HG03469 (cell line): ENCODE measurements around the gene HTR5A.

Experiments used
- ATAC-seq: cut with Tn5 transposase; IDR thresholded peaks from one replicate; pipeline ENCODE4 v1.9.1; 2021; ENCODE audit warnings: mild to moderate bottlenecking, moderate library complexity, moderate number of reproducible peaks; ENCODE audit not compliant: unreplicated experiment

The HTR5A gene

DNA sequence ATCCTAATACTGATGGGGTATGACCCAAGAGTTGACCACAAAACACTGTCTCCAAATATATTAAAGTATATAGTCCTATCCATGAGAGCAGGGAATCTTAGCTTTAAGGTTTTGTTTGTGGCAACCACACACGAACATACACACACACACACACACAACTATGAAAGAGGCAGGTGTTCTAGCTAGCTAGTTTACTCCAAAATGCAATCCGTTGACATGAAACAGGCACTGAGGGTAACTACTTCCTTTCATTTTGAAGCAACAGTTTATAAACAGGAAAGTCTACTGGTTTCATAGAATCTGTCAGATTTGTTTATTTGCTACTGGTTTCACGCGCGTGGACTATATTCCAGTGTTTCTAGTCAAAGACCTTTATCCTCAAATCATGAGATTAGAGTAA lies 14.8 kb downstream of the HTR5A start:
- ATAC-seq = no peak

DNA sequence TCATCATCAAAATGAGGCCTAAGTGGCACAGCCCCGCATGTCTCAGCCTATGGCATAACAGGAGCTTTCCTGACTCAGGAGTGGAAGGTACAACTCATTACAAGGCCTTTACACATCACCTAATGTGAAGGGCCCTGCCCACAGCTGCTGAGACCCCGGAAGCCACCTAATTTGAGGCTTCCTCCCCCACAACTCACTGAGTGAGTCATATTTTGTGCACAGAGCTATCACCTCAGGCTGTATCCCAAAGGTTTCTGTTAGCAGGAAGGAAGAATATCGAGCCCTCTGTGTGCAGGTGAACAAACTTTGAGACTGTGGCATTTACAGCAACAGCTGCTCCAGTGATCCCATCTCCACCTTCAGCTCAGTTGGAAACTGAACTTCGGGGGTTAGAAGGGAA lies 20.6 kb downstream of the HTR5A start:
- no peak for ATAC-seq

- no peak for ATAC-seq
These were observed 23.5 kb downstream of the HTR5A start for GRCh38 chr7:155093596-155093995.

- ATAC-seq = no peak
These were observed 24.6 kb downstream of the HTR5A start for GRCh38 chr7:155094636-155095135.

GRCh38 chr7:155097338-155097737 lies 27.2 kb downstream of the HTR5A start:
- ATAC-seq = no peak

DNA sequence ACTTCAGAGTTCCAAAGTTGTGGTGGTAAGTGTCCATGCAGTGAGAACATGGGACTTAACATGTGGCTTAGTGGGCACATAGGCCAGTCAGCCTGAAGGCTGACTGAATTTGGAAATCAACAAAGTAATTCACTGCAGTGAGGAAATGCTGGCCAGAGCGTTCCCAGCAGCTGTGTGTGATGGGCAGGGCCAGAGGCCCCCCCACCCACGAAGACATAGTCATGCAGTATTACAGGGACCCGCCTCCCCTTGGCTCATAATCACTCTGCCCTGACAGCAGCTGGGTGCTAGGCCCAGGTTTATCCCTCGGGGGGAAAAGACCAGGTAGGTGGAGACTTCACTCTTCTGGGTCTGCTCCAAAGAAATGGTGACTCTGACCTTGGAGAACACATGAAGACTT lies 33.7 kb downstream of the HTR5A start:
- ATAC-seq = no peak

- ATAC-seq = no peak
These were observed 34.8 kb downstream of the HTR5A start for GRCh38 chr7:155104913-155105312.

DNA sequence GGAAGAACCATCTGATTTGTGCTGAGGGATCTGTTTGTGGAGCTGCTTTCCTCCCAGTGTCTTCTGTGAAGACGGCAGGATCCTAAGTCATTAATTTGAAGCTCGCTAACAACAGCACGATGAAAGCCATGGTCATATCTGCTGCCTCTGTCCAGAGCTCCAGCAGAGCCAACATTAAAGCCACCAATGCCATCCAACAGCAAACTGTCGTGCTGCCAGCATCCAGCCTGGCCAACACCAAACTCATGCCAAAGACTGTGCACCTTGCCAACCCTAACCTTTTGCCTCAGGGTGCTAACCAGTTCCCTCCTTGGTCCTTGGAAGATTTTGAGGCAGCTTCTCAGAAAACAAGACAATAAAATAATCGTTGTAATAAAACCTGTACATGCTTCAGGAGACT lies 36.2 kb downstream of the HTR5A start:
- ATAC-seq = no peak

- ATAC-seq = no peak
These were observed 37.0 kb downstream of the HTR5A start for GRCh38 chr7:155107126-155107525.

DNA sequence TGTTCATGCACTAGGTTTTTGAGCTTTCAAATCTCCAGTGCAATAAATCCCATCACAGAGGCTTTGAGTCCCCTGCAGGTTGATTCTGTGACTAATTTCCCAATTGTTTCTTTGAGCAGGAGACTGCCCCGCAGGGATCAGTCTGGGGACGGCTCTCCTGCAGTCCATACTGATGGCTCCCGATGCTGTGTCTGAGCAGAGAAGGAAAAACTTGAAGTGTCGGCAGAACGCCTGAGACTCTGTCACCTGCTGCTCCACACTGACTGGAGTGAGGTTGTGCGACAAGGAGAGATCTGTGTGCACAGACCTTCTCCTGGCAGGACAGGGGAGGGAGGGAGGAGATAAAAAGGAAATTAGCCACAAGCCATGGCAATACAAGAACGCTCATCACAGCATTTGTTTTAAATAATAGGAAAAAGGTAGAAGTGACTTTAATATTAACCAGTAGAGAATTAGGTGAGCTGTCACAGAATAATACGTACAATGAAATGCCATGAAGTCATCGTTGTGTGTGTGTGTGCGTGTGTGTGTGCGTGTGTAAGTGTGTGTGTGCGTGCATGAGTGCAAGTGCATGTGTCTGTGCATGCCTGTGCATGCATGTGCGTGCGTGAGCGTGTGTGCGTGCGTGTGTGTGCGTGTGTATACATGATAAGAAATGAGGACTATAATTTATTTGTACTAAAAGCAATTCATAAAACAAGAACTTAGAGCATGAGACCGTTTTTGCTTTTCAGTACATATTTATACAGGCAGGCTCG lies 38.2 kb downstream of the HTR5A start:
- no peak for ATAC-seq

- no peak for ATAC-seq
These were observed 39.0 kb downstream of the HTR5A start for GRCh38 chr7:155109121-155109520.

DNA sequence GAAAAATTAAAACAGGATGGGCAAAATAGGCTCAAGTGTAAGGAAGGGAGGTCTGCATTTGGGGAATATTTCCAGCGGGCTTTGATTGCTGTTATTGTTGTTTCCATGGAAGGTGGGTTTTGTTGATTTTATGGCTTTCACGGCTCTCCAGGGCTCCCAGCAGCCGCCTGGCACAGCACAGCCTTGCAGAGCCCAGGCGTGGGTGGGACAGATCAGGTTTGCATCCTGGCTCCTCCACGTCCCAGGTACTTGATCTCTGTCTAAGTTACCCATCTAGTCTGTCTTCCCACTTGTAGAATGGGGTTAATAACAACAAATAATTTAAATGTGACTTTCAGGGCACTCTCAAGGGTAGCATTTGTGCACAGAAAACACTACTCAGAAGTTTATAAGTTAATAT lies 45.2 kb downstream of the HTR5A start:
- no peak for ATAC-seq

DNA sequence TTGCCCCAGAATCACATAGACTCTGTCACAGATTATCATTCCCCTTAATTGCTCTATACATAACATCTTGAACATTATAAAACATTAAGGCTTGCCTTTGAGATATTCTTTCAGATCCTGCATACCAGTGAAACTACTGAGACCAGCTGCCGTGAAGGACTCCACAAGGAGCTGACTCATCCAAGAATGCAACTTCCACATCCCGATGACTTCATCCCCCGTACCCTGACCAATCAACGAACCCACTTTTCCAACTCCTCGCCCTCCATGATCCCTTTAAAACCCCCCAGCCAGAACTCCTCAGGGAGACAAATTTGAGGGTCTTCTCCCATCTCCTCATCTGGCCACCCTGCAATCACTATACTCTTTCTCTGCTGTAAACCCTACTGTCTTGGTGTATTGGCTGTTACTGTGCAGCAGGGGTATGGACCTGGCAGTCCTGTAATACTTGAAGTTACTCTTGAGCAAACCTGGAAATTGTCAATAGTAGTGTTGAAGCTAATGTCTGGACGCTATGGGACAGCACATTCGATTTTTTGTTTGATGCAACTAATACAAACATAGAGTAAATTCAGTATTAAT lies 49.8 kb downstream of the HTR5A start:
- ATAC-seq = no peak

DNA sequence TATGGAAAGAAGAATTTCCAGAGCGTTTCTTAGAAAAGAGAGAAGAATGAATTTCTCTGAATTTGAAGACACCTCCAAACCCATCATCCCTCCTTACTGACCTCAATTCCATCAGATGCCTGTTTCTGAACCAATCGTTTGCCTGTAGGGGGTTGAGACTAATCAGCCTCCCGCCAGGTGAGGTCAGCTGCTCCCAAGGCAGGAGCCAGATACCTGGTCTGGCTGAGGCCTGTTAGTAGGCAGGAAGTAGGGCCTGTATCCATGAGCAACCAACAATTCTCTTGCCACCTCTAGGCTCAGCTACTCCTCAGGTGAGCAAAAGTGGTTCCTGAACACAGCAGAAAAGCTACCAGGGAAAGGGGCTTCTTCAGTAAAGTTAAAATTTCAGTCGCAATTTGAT lies 50.3 kb downstream of the HTR5A start:
- ATAC-seq = no peak

- ATAC-seq = no peak
These were observed 52.7 kb downstream of the HTR5A start for GRCh38 chr7:155122831-155123230.

DNA sequence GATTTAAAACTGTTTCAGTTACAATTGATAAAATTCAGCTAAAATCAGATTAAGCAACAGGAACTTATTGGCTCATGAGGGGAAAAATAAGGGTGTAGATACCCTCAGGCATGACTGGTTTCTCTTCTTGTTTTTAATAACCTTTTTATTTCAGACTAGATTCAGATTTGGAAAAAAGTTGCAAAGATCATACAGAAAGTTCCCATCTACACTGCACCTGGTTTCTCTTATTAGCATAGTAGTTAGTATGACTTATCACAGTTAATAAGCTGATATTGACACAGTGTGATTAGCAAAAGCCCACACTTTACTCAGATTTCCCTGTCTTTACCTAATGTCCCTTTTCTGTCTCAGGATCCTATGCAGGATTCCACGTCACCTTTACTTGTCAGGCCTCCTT lies 53.3 kb downstream of the HTR5A start:
- no peak for ATAC-seq

DNA sequence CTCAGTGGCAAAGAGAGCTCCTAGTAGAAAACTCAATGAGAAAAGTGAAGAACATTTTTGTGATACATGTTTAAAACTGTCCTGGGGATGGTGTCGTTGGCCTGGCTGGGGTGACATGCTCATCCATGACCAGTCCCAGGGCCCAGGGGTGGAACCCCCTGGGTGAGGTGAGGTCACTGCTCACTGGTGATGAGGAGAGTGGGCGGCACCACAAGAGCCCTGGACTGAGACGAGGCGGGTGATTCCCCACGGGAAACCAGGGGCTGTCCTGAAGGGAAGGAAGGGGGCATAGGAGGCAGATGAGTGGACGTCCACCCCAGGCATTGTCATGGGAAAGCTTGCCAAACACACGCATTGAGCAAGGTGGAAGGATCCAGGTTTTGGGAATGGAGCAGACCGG lies 54.6 kb downstream of the HTR5A start:
- no peak for ATAC-seq

DNA sequence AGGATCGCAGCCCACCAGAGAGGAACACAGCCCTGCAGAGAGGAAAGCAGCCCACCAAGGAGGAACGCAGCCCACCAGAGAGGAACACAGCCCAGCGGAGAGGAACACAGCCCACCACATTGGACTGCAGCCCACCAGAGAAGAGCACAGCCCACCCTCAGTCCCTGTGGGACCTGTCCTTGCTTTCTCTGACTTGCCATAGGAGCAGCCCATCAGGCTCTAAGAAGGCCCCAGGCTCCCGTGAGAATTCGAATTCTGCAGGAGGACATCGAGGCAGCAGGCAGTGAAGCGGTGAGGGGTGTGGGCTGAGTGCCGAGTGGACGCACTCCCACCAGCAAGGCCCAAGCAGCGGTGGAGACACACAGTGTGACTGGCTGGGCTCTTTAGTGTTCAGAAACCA lies 59.1 kb downstream of the HTR5A start:
- ATAC-seq = no peak

GRCh38 chr7:155129789-155130188 lies 59.7 kb downstream of the HTR5A start:
- ATAC-seq = no peak

DNA sequence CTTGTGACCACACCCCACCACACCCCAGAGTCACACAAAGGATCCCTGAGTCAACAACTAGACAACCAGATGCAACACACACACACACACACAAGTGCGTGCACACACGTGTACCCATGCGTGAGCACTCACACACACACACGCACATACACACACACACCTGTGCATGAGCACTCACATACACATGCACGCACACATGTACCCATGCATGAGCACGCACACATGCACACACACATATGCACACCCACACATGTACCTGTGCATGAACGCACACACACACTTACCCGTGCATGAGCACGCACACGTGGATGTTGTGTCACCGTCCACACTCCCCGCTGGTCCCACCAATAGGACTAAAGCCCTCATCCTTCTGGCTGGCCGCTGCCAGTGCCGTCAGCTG lies 60.4 kb downstream of the HTR5A start:
- ATAC-seq = no peak

DNA sequence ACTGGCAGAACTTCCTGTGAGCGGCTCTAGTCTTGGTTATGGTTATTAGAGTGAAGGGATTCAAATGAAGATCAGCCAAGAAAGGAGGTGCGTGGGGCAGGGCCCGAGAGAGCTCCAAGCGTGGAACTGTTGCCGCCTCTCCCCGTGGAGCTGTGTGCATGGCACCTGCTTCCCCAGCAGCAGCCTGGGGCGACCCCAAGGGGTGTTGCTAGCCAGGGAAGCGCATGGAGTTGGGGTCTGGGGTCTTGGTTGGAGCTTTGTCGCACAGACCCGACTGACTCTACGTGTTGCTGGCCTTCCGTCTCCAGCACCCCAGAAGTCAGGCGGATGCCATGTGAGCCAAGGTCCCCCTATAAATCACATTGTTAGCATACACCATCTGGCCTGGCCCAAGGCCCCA lies 61.0 kb downstream of the HTR5A start:
- no peak for ATAC-seq

GRCh38 chr7:155132431-155132830 lies 62.3 kb downstream of the HTR5A start:
- no peak for ATAC-seq
